ENCODE measurements around the gene ACTR1A.
A peak's percentile ranks its signal among the peaks of the same experiment; 100 is the strongest.
"Not testable (repeated sequence)": the region's sequence is repeated elsewhere in the genome, so short reads cannot be mapped to it uniquely, and the experiment has no call there.

ACTR1A gene
- total RNA-seq, result 111 to 125 reads per million in 2 experiments

DNA sequence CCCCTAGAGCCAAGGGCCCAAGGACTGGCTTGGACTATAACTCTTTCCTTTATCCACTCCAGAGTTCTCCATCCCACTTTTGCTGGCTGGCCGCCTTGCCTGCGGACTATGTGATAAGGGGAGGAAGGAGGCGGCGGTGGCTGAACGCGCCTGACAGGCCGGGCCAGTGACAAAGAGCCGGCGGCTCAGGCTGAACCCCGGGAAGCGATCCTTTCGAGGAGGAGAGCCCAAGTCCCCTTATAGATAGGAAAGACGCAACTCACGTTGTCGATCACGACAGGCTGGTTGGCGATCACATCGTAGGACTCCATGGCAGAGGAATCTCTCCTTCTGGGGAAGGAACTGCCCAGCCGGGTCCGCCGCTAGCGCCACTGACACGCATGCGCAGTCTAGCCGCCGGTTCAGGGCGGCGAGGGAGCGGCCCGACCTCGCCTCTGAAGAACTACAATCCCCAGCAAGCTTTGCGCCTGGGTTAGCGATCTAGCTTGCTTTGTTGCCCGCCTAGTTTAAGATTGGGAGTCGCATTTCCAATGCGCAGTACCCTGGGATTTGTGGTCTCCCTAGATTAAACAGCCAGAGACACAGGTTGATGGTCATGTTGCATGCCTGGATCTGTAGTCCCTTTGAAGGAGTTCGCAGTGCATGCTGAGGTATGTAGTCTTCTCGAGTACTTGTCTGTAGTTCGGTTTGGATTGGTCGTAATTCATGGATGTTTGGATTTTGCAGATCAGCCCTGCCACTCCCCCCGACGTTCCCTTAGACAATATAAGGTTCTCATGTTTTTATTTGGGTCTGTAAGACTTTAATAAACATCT is at the start of gene ACTR1A:
TSS of gene ACTR1A (minus strand) at position 376 of the 815 bp plus-strand sequence. CDS start at position 311, 65 bp downstream.
- peak; percentile 93 for DNase-seq (ENCODE audit: low read depth)

DNA sequence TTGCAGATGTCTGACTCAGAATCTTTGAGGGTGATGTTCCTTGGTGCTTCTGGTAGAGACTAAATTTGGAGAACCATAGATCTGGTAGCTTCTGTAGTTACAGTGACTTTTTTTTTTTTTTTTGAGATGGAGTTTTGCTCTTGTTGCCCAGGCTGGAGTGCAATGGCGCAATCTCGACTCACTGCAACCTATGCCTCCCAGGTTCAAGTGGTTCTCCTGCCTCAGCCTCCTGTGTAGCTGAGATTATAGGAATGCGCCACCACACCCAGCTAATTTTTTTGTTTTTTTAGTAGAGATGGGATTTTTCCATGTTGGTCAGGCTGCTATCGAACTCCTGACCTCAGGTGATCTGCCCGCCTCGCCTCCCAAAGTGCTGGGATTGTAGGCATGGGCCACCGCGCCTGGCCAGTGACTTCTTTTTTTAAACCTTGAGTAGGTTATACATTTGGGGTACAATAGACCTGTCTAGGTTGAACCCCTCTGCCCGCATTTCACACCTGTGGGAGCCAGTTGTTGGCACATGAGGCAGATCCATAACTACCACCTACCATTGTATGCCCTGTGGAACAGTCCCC is 48.2 kb upstream of the ACTR1A start:
- no peak for DNase-seq (ENCODE audit: low read depth)

- no peak for DNase-seq (ENCODE audit: low read depth)
Observed at GRCh38 chr10:102549549-102549948, 47.0 kb upstream of the ACTR1A start.

GRCh38 chr10:102546606-102547320 is 44.3 kb upstream of the ACTR1A start:
- DNase-seq (ENCODE audit: low read depth), result no peak

- DNase-seq (ENCODE audit: low read depth), result no peak
Observed at GRCh38 chr10:102545997-102546396, 43.5 kb upstream of the ACTR1A start.

DNA sequence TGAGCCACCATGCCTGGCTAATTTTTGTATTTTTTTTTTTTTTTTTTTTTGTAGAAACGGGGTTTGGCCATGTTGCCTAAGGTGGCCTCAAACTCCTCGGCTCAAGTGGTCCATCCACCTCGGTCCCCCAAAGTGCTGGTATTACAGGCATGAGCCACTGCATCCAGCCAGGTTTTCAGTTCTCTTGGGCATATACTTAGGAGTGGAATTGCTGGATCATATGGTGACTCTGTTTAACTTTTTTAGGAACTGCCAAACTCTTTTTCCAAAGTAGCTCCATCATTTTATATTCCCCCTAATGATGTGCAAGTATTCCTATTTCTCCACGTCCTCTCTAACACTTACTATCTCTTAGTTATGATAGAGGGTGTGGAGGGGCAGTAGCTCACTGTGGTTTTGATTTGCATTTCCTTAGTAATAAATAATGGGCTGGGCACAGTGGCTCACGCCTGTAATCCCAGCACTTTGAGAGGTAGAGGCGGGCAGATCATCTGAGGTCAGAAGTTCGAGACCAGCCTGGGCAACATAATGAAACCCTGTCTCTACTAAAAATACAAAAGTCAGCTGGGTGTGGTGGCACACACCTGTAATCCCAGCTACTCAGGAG is 42.9 kb upstream of the ACTR1A start:
- DNase-seq (ENCODE audit: low read depth), result no peak

DNA sequence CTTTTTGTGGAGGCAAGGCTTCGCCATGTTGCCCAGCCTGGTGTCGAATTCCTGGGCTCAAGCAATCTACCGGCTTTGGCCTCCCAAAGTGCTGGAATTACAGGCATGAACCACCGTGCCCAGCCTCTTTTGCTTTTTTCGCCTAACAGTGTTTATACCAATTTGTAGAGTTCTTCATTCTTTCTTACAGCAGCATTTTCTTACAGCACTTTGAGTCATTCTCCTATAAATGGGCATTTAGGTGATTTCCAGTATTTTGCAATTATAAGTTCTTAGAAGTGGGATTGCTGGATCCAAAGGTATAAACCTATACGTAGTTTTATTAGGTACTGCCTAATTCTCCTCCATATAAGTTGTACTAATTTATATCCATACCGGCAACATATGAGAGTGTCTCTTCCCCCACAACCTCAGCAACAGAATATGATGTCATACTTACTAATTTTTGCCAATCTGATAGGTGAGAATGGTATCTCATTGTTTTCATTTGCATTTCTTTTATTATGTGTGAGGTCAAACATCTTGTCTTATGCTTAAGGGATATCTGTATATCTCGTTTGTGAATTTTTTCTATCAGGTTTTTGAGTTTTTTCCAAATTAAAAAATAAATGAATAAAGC is 40.4 kb upstream of the ACTR1A start:
- no peak for DNase-seq (ENCODE audit: low read depth)

- DNase-seq (ENCODE audit: low read depth), result no peak
Observed at GRCh38 chr10:102540023-102540422, 37.5 kb upstream of the ACTR1A start.

DNA sequence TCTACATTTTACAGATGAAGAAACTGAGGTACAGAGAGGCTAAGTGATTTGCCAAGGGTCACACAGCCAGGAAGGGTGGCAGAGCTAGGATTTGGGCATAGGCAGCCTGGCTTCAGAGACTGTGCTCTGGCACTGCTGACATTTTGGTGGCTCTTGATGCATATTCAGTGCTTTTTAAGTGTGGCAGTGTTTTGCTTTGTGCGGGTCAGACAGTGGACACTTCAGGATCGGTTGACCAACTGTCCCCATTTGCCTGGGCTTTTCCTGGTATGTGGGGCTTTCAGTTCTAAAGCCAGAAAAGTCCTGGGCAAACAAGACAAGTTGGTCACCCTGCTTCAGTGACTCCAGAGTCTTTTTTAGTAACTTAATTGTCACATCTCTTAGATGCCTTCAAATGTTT is 36.3 kb upstream of the ACTR1A start:
- no peak for DNase-seq (ENCODE audit: low read depth)

DNA sequence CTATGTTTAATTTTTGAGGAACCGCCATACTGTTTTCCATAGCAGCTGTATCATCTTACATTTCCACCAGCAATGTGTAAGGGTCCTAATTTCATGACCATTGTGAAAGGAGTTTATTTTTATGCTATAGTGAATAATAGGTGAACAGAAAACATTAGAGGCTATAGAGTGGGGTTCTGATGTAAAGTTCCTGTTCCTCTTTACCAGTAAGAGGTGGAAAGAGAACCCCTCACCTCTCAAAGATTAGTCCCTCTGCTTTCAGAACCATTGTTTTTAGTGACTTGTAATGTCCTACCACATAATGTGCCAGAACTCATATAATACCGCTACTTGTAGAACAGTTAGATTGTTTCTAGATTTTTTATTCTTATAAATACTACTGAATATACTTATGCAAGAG is 35.4 kb upstream of the ACTR1A start:
- no peak for DNase-seq (ENCODE audit: low read depth)

DNA sequence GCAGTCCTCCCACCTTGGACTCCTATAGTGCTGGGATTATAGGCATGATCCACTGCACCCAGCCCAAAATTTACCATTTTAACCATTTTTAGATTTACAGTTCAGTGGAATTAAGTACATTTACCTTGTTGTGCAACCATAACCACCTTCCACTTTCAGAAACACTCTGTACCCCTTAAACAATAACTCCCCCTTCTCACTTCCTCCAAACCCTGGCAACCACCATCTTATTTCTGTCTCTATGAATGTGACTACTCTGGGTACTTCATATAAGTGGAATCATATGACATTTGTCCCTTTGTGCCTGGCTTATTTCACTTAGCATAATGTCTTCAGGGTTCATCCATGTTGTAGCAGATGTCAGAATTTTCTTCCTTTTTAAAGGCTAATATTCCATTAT is 34.9 kb upstream of the ACTR1A start:
- DNase-seq (ENCODE audit: low read depth), result no peak

GRCh38 chr10:102535481-102536147 is 33.1 kb upstream of the ACTR1A start:
- DNase-seq (ENCODE audit: low read depth), result no peak

DNA sequence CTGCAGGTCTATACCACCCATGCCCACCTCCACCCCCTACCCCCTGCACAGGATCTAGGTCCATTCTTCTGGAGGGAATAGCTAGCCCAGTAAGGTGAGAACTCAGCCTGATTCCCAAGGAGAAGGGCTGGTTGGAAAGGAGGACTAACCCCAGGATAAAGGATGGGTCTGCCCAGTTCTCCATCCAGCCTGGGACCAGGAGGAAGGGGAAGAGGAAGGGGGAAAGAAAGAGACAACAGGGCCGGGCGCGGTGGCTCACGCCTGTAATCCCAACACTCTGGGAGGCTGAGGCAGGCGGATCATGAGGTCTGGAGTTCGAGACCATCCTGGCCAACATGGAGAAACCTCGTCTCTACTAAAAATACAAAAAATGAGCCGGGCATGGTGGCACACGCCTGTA is 32.5 kb upstream of the ACTR1A start:
- DNase-seq (ENCODE audit: low read depth), result not testable (repeated sequence)

DNA sequence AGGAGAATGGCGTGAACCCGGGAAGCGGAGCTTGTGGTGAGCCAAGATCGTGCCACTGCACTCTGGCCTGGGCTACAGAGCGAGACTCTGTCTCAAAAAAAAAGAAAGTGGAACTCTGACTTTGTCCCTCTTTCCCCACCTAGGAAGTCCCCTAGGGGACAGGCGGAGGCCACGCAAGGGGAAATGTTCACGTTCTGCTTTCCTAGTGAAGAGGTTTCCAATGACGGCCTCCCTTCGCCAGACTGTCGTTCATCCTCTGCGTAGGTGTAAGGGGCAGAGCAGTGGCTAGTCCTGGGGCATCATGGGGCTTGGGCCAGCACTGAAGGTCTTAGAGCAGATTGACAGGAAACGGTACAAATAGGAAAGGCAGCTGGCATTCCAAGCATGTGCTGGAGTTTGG is 31.8 kb upstream of the ACTR1A start:
- DNase-seq (ENCODE audit: low read depth), result no peak

GRCh38 chr10:102527546-102527945 is 25.0 kb upstream of the ACTR1A start:
- no peak for DNase-seq (ENCODE audit: low read depth)

- DNase-seq (ENCODE audit: low read depth), result no peak
Observed at GRCh38 chr10:102524746-102525145, 22.2 kb upstream of the ACTR1A start.

GRCh38 chr10:102523250-102524029 is 20.9 kb upstream of the ACTR1A start:
- DNase-seq (ENCODE audit: low read depth), result no peak

- no peak for DNase-seq (ENCODE audit: low read depth)
Observed at GRCh38 chr10:102522874-102523249, 20.4 kb upstream of the ACTR1A start.

DNA sequence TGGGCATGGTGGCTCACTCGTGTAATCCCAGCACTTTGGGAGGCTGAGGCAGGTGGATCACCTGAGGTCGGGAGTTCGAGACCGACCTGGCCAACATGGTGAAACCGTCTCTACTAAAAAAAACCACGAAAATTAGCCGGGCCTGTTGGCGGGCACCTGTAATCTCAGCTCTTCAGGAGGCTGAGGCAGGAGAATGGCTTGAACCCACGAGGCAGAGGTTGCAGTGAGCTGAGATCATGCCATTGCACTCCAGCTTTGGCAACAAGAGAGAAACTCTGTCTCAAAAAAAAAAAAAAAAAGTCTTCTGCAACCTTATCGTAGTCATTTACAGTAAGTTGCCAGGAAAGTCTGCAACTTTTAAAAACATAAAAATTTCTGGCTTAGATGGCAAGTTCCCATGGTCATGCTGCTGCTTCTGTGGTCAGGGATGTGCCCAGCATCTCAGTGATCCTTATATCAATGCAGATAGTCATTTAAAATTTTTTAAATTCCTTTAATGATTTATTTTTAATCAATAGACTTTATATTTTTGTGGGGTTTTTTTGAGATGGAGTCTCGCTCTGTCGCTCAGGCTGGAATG is 16.8 kb upstream of the ACTR1A start:
- DNase-seq (ENCODE audit: low read depth), result no peak

DNA sequence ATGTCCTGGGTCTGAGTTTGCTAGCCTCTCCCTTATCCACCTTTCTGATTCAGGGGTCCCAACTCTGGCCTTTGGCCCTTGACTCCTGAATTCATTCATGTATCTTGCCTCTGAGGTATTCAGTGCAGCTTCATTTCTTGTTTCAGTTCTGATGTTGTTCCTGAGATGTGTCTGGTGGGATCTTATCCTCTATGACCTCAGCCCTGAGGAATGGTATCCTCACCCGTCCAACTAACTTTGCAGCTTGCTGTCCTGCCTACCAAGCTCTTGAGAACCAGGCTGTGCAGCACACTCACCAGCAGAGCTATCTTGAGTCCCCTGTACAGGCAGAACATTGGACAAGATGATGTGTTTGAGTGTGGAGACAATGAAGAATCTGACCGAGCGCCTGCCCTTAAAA is 15.0 kb upstream of the ACTR1A start:
- DNase-seq (ENCODE audit: low read depth), result no peak
